ENCODE data around the gene HSD17B2. TPM values are rescaled to one million over a fixed set of nuclear protein-coding genes. Genes with fewer than 3 reads are reported as not detected.

Gene HSD17B2
- total RNA-seq, 1 experiment from 2014 or later, result 3.0 TPM

DNA sequence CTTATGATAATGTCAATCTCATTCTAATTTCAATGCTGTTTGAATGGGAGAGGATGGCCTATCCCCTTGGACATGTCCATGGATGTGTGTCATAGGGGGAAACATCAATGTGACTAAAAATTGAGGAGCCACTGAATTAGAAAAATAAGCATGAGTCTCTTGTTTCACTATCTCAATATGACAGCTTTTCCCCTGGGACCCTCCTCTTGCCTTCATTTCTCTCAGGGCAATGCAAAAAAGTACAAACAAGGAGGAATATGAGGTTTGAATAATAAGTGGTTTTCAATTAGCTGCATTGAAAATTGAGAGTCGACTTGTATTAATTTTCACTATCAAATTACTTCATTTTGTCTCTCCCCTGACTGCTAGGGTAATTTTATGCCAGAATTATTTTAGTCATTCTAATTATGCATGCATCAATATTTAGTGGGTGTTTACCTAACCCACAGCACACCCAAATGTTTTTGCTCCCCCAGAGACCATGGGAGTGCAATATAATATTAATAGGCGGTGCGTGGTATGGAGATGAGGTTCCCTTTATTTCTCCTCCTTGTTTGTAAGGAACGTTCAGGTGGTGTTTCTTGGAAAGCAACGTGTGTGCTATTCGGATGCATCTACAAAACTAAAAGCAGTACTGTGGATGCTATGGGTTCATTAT lies 17.0 kb upstream of the HSD17B2 start:
- no peak for DNase-seq (ENCODE audit: low read depth)

DNA sequence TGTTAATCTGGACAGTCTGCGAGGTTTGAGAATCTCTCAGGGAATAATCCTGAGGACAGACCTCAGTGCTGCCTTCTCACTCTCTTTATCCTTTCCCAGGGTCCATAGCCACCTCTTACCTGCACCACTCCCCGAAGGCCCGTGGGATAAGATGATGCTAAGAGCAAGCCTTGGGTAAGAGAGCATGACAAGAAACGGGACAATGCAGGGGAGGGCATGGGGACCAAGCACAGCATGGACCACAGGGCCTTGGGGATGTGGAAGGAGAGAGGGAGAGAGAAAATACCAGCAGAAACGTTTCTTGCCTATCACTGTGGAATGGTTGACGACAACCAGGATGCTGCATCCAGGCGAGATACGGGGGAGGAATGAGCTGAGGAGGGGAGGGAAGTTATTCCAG lies 15.5 kb upstream of the HSD17B2 start:
- no peak for DNase-seq (ENCODE audit: low read depth)

DNA sequence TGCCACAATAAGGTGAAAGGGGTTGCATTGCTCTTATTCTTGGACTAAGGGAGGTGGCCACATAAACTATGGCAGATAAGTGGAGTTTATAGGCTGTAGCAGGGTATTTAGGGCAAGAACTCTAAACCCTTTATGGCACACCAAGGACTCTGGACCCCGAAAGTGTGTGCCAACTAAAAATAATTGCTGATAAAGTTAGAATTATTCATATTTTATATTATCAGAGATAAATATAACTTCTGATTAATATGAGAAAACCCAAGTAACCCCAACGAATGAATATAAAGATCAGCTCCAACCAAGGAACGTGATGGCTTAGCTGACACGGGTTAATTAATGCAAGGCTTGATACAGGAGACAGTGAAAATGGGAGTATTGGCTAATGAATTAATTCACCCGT lies 15.0 kb upstream of the HSD17B2 start:
- DNase-seq (ENCODE audit: low read depth), result no peak

- no peak for DNase-seq (ENCODE audit: low read depth)
Measured at GRCh38 chr16:82023206-82023605, 11.8 kb upstream of the HSD17B2 start.

DNA sequence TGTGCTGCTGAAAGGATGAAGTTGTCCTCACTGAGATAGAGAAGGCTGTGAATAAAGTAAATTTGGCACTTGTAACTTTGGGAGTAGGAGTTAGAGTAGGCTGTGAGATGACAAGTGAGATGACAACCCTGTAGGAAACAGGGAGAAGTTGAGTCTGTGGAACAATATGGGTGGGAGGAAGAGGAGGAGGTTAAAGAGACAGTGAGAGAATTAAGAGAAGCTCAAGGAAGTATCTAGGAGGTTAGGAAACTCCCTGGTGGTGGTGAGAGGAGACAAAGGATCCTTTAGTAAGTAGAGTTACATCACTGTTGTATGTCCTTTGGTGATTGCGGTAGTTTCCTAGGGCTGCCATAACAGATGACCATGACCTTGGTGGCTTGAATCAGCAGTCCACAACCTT lies 10.7 kb upstream of the HSD17B2 start:
- DNase-seq (ENCODE audit: low read depth), result no peak

GRCh38 chr16:82024883-82025282 lies 10.2 kb upstream of the HSD17B2 start:
- no peak for DNase-seq (ENCODE audit: low read depth)

DNA sequence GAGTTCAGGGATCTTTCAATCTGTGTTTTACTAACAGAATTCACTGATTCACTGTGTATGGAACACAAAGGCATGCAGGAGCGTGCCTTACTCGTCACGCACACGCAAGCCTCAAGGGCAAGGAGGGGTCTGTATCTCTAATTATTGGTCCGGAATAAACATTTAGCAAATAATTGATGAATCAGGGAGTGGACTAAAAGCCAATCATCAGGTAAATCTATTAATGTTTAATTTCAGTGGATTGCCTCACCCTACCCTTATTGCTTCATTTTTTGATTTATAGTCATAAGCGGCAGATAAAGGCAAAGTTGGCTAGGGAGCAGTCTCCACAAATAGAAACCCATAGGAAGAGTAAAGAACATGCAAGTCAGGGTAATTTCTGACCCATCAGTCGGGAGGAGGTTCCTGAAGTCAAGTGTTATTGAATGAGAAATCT lies 7.4 kb upstream of the HSD17B2 start:
- DNase-seq (ENCODE audit: low read depth), result no peak

GRCh38 chr16:82031116-82032084 lies 3.7 kb upstream of the HSD17B2 start:
- DNase-seq (ENCODE audit: low read depth), result peak; percentile 76

GRCh38 chr16:82033006-82033405 lies 2.0 kb upstream of the HSD17B2 start:
- DNase-seq (ENCODE audit: low read depth), result no peak

GRCh38 chr16:82033683-82034300 lies 1.3 kb upstream of the HSD17B2 start:
- no peak for DNase-seq (ENCODE audit: low read depth)

DNA sequence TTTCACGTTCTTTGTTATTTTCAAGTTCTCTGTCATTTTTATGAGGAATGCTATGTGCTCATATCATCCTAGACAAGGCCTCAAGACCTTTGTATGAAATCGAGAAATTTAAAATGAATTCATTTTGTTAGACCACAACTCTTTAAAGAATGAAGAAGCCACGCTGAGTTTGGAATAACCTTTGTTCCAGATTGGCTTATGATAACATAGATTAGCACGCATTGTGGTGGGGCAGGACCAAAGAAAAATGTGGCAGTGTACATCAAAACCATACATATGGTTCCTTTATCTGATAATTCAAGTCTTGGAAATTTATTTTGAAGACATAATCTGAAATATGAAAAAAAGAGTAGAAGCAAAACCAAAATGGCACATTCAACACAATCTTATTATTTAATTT lies 2.2 kb downstream of the HSD17B2 start:
- DNase-seq (ENCODE audit: low read depth), result no peak

DNA sequence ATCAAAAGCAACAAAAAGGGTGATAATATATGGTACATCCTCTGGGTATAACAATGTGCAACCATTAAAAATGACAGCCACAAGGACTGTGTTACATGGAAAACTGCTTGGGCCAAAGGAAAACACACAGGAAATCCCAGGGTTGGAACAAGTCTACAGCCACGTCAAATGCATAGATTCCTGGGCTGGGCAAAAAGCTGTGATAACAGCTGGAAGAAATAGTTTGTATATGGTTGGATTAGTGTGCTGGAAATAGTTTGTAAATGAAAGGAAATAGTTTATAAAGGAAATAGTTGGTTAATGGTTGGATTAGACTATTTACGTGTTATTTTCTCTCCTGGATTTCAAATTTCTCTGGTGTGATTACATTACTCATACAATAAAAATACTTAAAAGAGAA lies 2.6 kb downstream of the HSD17B2 start:
- no peak for DNase-seq (ENCODE audit: low read depth)

DNA sequence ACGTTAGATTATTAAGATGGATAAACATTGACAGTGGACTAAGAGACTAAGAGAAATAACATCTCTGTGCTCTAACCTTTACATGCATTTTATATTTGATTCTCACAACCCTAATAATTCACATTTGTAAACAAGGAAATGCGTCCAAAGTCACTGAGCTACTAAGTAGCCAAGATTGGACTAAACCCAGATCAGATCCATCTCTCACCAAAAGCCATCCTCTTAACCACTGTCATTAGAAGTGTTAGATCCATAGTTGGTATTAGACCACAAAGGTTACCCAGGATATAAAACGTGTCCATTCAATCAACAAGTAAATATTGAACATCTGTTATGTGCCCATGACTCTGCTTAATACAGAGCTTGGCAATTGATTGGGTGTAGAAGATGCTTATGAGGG lies 5.2 kb downstream of the HSD17B2 start:
- no peak for DNase-seq (ENCODE audit: low read depth)

DNA sequence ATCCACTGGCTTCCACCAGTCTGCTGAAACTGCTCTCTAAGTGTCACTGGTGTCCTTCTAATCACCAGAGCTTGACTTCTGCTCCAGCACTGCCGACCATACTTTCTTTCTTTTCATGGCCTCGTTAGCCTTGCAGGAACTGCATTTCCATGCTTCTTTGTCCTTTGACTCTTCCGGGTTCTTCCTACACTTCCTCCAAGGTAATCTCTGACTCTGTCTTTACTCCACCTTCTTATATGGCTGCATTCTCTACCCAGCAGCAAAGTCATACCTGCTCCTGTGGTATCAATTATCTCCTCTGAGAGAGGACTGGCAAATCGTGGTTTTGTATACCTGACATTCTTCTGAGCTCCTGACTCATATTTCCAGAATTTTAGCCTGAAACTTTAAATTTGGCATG lies 6.5 kb downstream of the HSD17B2 start:
- no peak for DNase-seq (ENCODE audit: low read depth)

DNA sequence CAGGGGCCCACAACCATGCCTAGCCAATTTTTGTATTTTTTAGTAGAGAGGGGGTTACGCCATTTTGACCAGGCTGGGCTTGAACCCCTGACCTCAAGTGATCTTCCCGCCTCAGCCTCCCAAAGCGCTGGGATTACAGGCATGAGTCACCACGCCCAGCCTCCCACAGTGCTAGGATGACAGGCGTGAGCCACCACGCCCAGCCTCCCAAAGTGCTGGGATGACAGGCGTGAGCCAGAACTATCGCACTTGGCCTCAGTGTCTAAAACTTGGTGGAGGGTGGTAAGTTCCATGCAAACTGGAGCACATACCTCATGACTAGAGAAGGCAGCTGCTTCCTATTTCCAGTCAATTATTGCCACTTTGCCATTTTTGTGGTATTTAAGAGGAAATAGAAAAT lies 7.1 kb downstream of the HSD17B2 start:
- DNase-seq (ENCODE audit: low read depth), result peak; percentile 26

DNA sequence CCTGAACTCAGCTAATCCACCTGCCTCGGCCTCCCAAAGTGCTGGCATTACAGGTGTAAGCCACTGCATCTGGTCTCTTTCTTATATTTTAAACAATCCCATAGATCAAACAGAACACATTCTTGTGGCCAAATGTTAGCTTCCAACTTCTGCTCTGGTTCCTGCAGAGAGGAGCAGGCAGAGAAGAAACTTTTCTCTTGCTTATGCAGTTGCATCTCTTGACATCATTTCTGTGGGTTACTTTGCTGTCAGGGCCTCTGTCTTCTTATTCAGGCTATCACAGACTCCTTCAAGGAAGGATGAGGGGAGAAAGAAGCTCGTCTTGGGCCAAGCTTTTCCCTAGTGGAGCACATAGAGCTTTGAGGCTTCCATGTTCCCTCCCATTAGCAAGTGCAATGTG lies 7.8 kb downstream of the HSD17B2 start:
- DNase-seq (ENCODE audit: low read depth), result no peak

DNA sequence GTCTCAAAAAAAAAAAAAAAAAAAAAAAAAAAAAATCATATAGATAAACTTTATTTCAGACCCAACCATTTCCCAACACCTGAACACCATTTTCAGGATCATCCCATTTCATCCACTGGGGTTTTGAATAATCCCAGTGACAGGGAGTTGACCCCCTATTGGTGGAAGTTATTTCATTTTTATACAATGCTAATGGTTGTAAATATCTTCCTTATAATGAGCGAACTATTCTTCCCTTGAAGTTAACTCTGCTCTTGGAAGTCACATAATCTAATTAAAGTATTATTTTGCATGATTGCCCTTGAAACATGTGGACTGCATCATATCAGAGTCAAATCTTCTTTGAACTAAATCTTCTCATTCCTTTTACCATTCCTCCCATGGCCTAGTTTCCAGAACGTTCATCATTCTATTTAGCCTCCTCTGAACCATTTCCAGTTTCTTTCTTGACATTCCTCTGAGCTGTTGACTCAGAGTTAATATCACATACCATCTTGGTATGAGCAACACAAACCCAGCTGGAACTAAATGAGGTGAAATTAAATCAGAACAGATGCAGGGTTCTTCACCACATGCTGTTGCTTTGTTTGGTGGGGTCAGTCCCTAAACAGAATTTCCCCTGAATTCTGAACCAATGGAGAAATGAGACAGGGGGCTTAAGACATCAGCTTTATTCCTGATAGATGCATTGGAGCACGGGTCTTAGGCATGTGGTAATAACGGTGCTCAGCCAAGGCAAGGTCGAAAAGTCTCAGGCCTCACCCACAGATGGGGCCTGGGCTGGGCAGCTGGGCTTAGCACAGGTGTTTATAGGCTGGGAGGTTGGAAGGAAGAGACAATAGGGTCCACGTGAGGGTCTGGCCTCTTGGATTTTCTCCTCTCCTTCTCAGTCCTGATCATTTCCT lies 8.9 kb downstream of the HSD17B2 start:
- DNase-seq (ENCODE audit: low read depth), result peak; percentile 79

- DNase-seq (ENCODE audit: low read depth), result no peak
Measured at GRCh38 chr16:82044585-82044911, 9.5 kb downstream of the HSD17B2 start.

GRCh38 chr16:82045465-82045864 lies 10.4 kb downstream of the HSD17B2 start:
- no peak for DNase-seq (ENCODE audit: low read depth)

DNA sequence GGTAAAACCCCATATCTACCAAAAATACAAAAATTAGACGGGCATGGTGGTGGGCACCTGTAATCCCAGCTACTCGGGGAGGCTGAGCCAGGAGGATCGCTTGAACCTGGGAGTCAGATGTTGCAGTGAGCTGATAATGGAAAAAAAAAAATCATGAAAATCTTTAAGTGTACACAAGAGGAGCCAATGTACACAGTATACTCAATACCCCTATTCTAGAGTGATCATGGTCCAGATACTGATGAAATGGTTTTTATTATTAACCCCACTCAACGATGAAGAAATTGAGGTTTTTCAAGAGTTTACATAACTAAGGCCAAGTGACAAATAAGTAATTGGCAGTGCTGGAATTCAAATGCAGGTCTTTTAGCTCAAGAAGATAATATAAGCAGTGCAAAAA lies 11.5 kb downstream of the HSD17B2 start:
- no peak for DNase-seq (ENCODE audit: low read depth)

DNA sequence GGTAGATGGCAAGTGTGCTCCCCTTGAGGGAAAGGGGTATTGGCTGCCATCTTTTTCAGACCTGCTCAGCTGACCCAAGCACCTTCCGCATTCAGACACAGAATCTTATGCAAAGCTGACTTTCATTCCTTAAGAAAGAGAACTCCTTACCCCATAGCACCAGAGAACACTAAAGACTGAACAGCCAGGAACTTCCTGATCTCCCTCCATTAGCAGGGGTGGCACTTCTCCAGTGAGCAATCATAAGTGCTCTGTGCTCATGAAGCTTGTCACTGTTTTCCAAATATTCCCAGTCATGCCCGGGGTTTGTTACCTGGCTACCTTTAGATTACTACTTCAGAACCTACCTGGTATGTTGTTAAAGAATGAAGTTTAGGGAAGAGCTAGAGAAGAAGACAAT lies 11.9 kb downstream of the HSD17B2 start:
- DNase-seq (ENCODE audit: low read depth), result no peak

DNA sequence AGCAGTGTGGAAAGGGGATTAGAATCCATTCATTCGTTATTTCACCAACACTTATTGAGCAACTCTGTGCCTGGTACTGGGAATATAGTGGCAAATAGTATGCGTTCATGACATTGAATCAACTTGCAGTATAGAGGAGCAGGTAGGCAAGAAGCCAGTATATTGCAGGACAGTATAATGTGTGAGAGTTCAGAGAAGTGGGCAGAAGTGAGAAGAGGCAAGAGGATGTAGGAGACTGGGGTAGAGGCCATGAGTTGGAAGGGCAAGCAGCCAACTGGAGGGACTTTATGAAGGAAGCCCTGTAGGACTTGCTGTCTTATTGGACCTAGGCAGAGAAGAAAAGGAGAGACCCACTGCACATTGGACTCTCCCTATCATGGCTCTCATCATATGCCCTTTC lies 12.3 kb downstream of the HSD17B2 start:
- no peak for DNase-seq (ENCODE audit: low read depth)

Measured in LHCN-M2 (cell line).